ENCODE data around the gene SCG2. TPM values are rescaled to one million over a fixed set of nuclear protein-coding genes. Genes with fewer than 3 reads are reported as not detected.

SCG2 gene
- total RNA-seq, 1 experiment from 2014 or later, result 19.8 TPM

GRCh38 chr2:223633656-223634055 lies 31.5 kb upstream of the SCG2 start:
- H3K9me3 ChIP-seq (ENCODE audit: control insufficient read depth in 1 of 2, insufficient read depth in 1 of 2, low read depth in 1 of 2, low read length in 2 of 2), result no peaks in the 10 kb centered on the region; a peak in 1 of 4 replicates
- ChIA-PET RAD21 (ENCODE audit: low non-redundant PET in 1 of 2, low total read pairs in 2 of 2, uncharacterized antibody in 2 of 2, unreplicated experiment in 2 of 2) (no interaction called here), CTCF (no interaction called here), POLR2A (no interaction called here)
- TF ChIP-seq YY1 (IDR thresholded peaks at IDR 0.05; ENCODE audit: extremely low read depth, insufficient replicate concordance, low read depth, low read length) (no peak), EZH2phosphoT487 (IDR thresholded peaks at IDR 0.05; ENCODE audit: borderline replicate concordance) (no peak), REST (IDR thresholded peaks at IDR 0.05; ENCODE audit: low read depth) (no peak), JUND (IDR thresholded peaks at IDR 0.05) (no peak), FOSL1 (IDR thresholded peaks at IDR 0.05; ENCODE audit: low read depth) (no peak), EZH2 (IDR thresholded peaks at IDR 0.05) (no peak), POLR2A (IDR thresholded peaks at IDR 0.05; ENCODE audit: borderline replicate concordance, extremely low read depth, insufficient read depth, insufficient read length) (no peak), SP1 (IDR thresholded peaks at IDR 0.05; ENCODE audit: low read depth) (no peak), MAX (IDR thresholded peaks at IDR 0.05) (no peak), RAD21 (IDR thresholded peaks at IDR 0.05; ENCODE audit: low read depth) (no peak), SRF (IDR thresholded peaks at IDR 0.05; ENCODE audit: low read depth) (no peak), CTCF (IDR thresholded peaks at IDR 0.05 in 2 of 3, conservative IDR thresholded peaks at IDR 0.05 in 1 of 3; ENCODE audit: borderline replicate concordance in 1 of 3, insufficient read depth in 1 of 3, low read depth in 2 of 3, low read length in 2 of 3) (no peak), ZFX (IDR thresholded peaks at IDR 0.05) (no peak), SIN3A (IDR thresholded peaks at IDR 0.05; ENCODE audit: low read depth) (no peak), CEBPB (IDR thresholded peaks at IDR 0.05; ENCODE audit: low read depth) (no peak), POLR2AphosphoS5 (IDR thresholded peaks at IDR 0.05; ENCODE audit: low read depth, low read length) (no peak)
- H3K4me3 ChIP-seq (replicated peaks in 1 of 2; ENCODE audit: low read depth in 1 of 2, low read length in 2 of 2), result no peak overlapping the region
- no peak for ATAC-seq
- BruUV-seq (replicated peaks), result no TSS peak
- no peaks in the 10 kb centered on the region for H3K79me2 ChIP-seq (ENCODE audit: insufficient read depth, low read length)
- H2AFZ ChIP-seq (ENCODE audit: low read depth, low read length, poor library complexity, severe bottlenecking), result no peak overlapping the region
- H3K36me3 ChIP-seq (ENCODE audit: control insufficient read depth in 1 of 2, insufficient read depth in 2 of 2, low read length in 2 of 2), result peaks cover 0 to 1% of the 10 kb centered on the region in 2 experiments; a peak in 1 of 4 replicates
- no peak overlapping the region for H3K4me2 ChIP-seq (ENCODE audit: low read length)
- no peaks in the 10 kb centered on the region for H3K9me2 ChIP-seq (ENCODE audit: insufficient read depth)
- intact Hi-C loops (cut with micrococcal nuclease), result no loop called here
- no peak overlapping the region for H3K9ac ChIP-seq (ENCODE audit: low read length)
- no peaks in the 10 kb centered on the region for H3K27me3 ChIP-seq (ENCODE audit: insufficient read depth, low read length)
- DNase-seq (ENCODE audit: low read depth, low spot score), result no peak
- H3K4me1 ChIP-seq (ENCODE audit: control insufficient read depth in 1 of 2, insufficient read depth in 2 of 2, low read length in 2 of 2), result no peaks in the 10 kb centered on the region
- H4K20me1 ChIP-seq (ENCODE audit: insufficient read depth), result no peaks in the 10 kb centered on the region
- no peak overlapping the region for H3K27ac ChIP-seq (ENCODE audit: low read depth, low read length)
